Esophagus squamous epithelium (tissue), 5 donors: ENCODE measurements around the gene PGGHG. TPM values are rescaled to one million over a fixed set of nuclear protein-coding genes. Genes with fewer than 3 reads are reported as not detected.

Source experiments
- DNase-seq: peaks from one replicate; lab custom pipeline; 2025; lab: John Stamatoyannopoulos, UW
- H3K27ac ChIP-seq, 4 donors: fragments of 200-600 bp; sonication (generic); one replicate each; pipeline ENCODE4 v1.5.1; 2016 to 2019; ENCODE audit warnings: mild to moderate bottlenecking in 1 of 4
- H3K27me3 ChIP-seq, 4 donors: fragments of 200-600 bp; sonication (generic); 1 replicate in 3 of 4; 2 replicates in 1 of 4; pipeline versions ENCODE4 v1.5.1 to v1.6.0; 2017 to 2021; ENCODE audit warnings: antibody characterized with exemption in 1 of 4
- H3K36me3 ChIP-seq, 3 donors: fragments of 200-600 bp; sonication (generic); one replicate each; pipeline ENCODE4 v1.5.1; 2016 to 2019
- H3K4me1 ChIP-seq, 3 donors: fragments of 200-600 bp; sonication (generic); one replicate each; pipeline ENCODE4 v1.5.1; 2017 to 2019
- H3K4me3 ChIP-seq, 4 donors: fragments of 200-600 bp; sonication (generic); 1 replicate in 3 of 4; 2 replicates in 1 of 4; pipeline ENCODE4 v1.5.1; 2016 to 2019; ENCODE audit warnings: mild to moderate bottlenecking in 2 of 4, moderate library complexity in 1 of 4
- H3K9me3 ChIP-seq, 3 donors: fragments of 200-600 bp; sonication (generic); one replicate each; pipeline ENCODE4 v1.5.1; 2016 to 2019
- CTCF ChIP-seq, 6 experiments: fragments of 450-650 bp in 4 of 6; fragments of 200-600 bp in 2 of 6; sonication (generic) in 2 of 6; IDR thresholded peaks; one replicate each; pipeline ENCODE4 v1.5.1; 2016 to 2019; ENCODE audit warnings: antibody characterized with exemption in 6 of 6, mild to moderate bottlenecking in 4 of 6, moderate library complexity in 4 of 6
- POLR2A ChIP-seq, 4 donors: fragments of 450-650 bp; IDR thresholded peaks; one replicate each; pipeline ENCODE4 v1.6.1; 2017; ENCODE audit warnings: antibody characterized with exemption in 4 of 4, mild to moderate bottlenecking in 4 of 4, moderate library complexity in 3 of 4
- WGBS, 2 donors: methylation state at CpG; one replicate each; pipeline ENCODE4 v1.1.5; 2018; 5-methylcytosine and 5-hydroxymethylcytosine counted together
- intact Hi-C: fragments of 100-400 bp; cut with DNase I; formaldehyde crosslinking; loops from one replicate; pipeline ENCODE4 v1.15.0; 2022
- total RNA-seq, 4 donors: library from RNA; depleted of rRNA; stranded (reverse); fragments of >200 nt; gene quantifications; one replicate each; pipeline ENCODE4 v1.1.0, GENCODE V29; 2016
- donor health status: DM: yes; HTN: yes; CAD: no.

The PGGHG gene
- total RNA-seq, 4 donors from 2014 or later: 5.3 to 15.3 (median 5.9) TPM

- WGBS, 2 donors: 92% methylated on average over 7 of the region's 13 CpGs; no CpG with 5 or more reads in 1 of the 2 donors
- TF ChIP-seq POLR2A (IDR thresholded peaks at IDR 0.05): no peak
- TF ChIP-seq CTCF (IDR thresholded peaks at IDR 0.05): no peak
- intact Hi-C loops: no loop called here
- DNase-seq: no peak
- peaks cover 10 to 29% (median 17%) of the 10 kb centered on the region in 3 donors for H3K4me1 ChIP-seq
- H3K4me3 ChIP-seq: no peak overlapping the region
- H3K9me3 ChIP-seq: no peaks in the 10 kb centered on the region
- peaks cover 0 to 34% (median 2%) of the 10 kb centered on the region in 4 donors for H3K27me3 ChIP-seq
- H3K36me3 ChIP-seq: peaks cover 0 to 32% (median 0%) of the 10 kb centered on the region in 3 donors
- H3K27ac ChIP-seq: no peak overlapping the region
Measured at GRCh38 chr11:290621-291231, 1.8 kb downstream of the PGGHG start.

- Histone ChIP-seq H3K9me3 (no peaks in the 10 kb centered on the region), H3K4me1 (peaks cover 10 to 29% (median 17%) of the 10 kb centered on the region in 3 donors), H3K27ac (no peak overlapping the region), H3K36me3 (peaks cover 0 to 32% (median 0%) of the 10 kb centered on the region in 3 donors), H3K27me3 (peaks cover 0 to 34% (median 2%) of the 10 kb centered on the region in 4 donors), H3K4me3 (no peak overlapping the region)
- intact Hi-C loops: no loop called here
- 86 to 88% methylated on average over 18 to 34 of the region's 44 CpGs for WGBS, 2 donors
- no peak for DNase-seq
- TF ChIP-seq POLR2A (IDR thresholded peaks at IDR 0.05): no peak
Measured at GRCh38 chr11:291281-292210, 2.6 kb downstream of the PGGHG start.

- DNase-seq: no peak
- H3K27me3 ChIP-seq: peaks cover 0 to 33% (median 2%) of the 10 kb centered on the region in 4 donors
- TF ChIP-seq POLR2A (IDR thresholded peaks at IDR 0.05): no peak
- TF ChIP-seq CTCF (IDR thresholded peaks at IDR 0.05): no peak
- no peaks in the 10 kb centered on the region for H3K9me3 ChIP-seq
- no peak overlapping the region for H3K4me3 ChIP-seq
- intact Hi-C loops: no loop called here
- 85 to 96% methylated on average over 5 to 10 of the region's 29 CpGs for WGBS, 2 donors
- H3K36me3 ChIP-seq: peaks cover 0 to 32% (median 0%) of the 10 kb centered on the region in 3 donors
- peaks cover 14 to 34% (median 20%) of the 10 kb centered on the region in 3 donors for H3K4me1 ChIP-seq
- no peak overlapping the region for H3K27ac ChIP-seq
Measured at GRCh38 chr11:292211-293121, 3.5 kb downstream of the PGGHG start.

GRCh38 chr11:293271-293851, 4.4 kb downstream of the PGGHG start:
- peaks cover 0 to 33% (median under 1%) of the 10 kb centered on the region in 4 donors for H3K27me3 ChIP-seq
- no peak for TF ChIP-seq CTCF (IDR thresholded peaks at IDR 0.05)
- TF ChIP-seq POLR2A (IDR thresholded peaks at IDR 0.05): no peak
- peaks cover 13 to 33% (median 13%) of the 10 kb centered on the region in 3 donors for H3K4me1 ChIP-seq
- no peak for DNase-seq
- no peak overlapping the region for H3K4me3 ChIP-seq
- H3K27ac ChIP-seq: no peak overlapping the region
- H3K9me3 ChIP-seq: no peaks in the 10 kb centered on the region
- H3K36me3 ChIP-seq: peaks cover 0 to 32% (median 0%) of the 10 kb centered on the region in 3 donors
- intact Hi-C loops: no loop called here
- 81 to 100% methylated on average over 1 to 6 of the region's 18 CpGs for WGBS, 2 donors
